Thyroid gland (tissue), 4 donors: ENCODE results near the gene ADARB1. TPM values are rescaled to one million over a fixed set of nuclear protein-coding genes. Genes with fewer than 3 reads are reported as not detected.

Experiments used
- DNase-seq, 2 donors: peaks; one replicate each; pipeline ENCODE4 v3.0.0-alpha.2; 2019
- H3K27ac ChIP-seq, 3 donors: fragments of 200-600 bp; sonication (generic); 1 replicate in 2 of 3; 2 replicates in 1 of 3; pipeline ENCODE4 v1.5.1; 2016 to 2019; ENCODE audit warnings: mild to moderate bottlenecking in 1 of 3, moderate library complexity in 1 of 3
- H3K27me3 ChIP-seq: fragments of 200-600 bp; sonication (generic); one replicate; pipeline ENCODE4 v1.5.1; 2019
- H3K36me3 ChIP-seq, 2 donors: fragments of 200-600 bp; sonication (generic); one replicate each; pipeline ENCODE4 v1.5.1; 2016 to 2019
- H3K4me1 ChIP-seq, 2 donors: fragments of 200-600 bp; sonication (generic); one replicate each; pipeline ENCODE4 v1.5.1; 2017 to 2019
- H3K4me3 ChIP-seq, 3 donors: fragments of 200-600 bp; sonication (generic); replicated peaks in 1 of 3; 1 replicate in 2 of 3; 2 replicates in 1 of 3; pipeline ENCODE4 v1.5.1; 2016; ENCODE audit warnings: mild to moderate bottlenecking in 1 of 3
- H3K9me3 ChIP-seq: fragments of 200-600 bp; sonication (generic); one replicate; pipeline ENCODE4 v1.5.1; 2017
- POLR2A ChIP-seq, 2 donors: fragments of 450-650 bp; IDR thresholded peaks; one replicate each; pipeline ENCODE4 v1.6.1; 2017; ENCODE audit warnings: antibody characterized with exemption in 2 of 2, mild to moderate bottlenecking in 2 of 2, moderate library complexity in 1 of 2
- WGBS, 2 donors: methylation state at CpG; one replicate each; pipeline ENCODE4 v1.1.5; 2017; 5-methylcytosine and 5-hydroxymethylcytosine counted together
- intact Hi-C: fragments of 100-400 bp; cut with DNase I; formaldehyde crosslinking; loops from one replicate; pipeline ENCODE4 v1.15.1; 2023
- total RNA-seq, 4 donors: library from RNA; depleted of rRNA; stranded (reverse); fragments of >200 nt; gene quantifications; one replicate each; pipeline ENCODE4 v1.2.3, GENCODE V29; 2016
- TF ChIP-seq, protein P1 (sequence below), 6 experiments: fragments of 200-600 bp in 3 of 6; fragments of 450-650 bp in 3 of 6; sonication (generic) in 3 of 6; IDR thresholded peaks; one replicate each; pipeline ENCODE4 v1.5.1; 2016 to 2019; ENCODE audit warnings: antibody characterized with exemption in 6 of 6, mild to moderate bottlenecking in 2 of 6, inconsistent platforms in 1 of 6, moderate library complexity in 1 of 6

Gene ADARB1
- total RNA-seq, 4 donors from 2014 or later, result 5.0 to 20.2 (median 10.1) TPM

DNA sequence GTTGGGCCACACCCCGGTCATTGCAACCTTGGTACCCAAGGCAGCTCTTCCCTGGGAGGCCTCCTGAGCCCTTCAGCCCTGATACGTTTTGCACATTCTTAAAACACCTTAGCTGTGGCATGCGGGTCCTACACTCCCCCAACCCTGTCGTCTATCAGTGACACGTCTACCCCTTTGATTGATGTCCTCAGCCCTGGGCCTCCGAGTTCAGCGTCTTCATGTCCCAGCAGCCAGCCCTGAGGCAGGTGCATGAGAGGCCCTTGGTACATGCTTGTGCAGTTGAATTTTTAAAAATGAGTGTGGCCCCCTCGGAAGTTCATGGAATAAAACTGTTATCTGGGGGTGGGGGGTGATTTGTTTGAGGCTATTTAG, 38.9 kb upstream of the ADARB1 start:
- no peak overlapping the region for H3K27ac ChIP-seq
- 87 to 92% methylated on average over 7 to 8 of the region's 8 CpGs for WGBS, 2 donors
- H3K4me1 ChIP-seq, result peaks cover 0 to 16% of the 10 kb centered on the region in 2 donors
- intact Hi-C loops, result no loop called here
- no peak overlapping the region for H3K4me3 ChIP-seq
- no peaks in the 10 kb centered on the region for H3K27me3 ChIP-seq
- no peaks in the 10 kb centered on the region for H3K36me3 ChIP-seq
- H3K9me3 ChIP-seq, result no peaks in the 10 kb centered on the region
- no peak for DNase-seq
- TF ChIP-seq, protein P1, sequence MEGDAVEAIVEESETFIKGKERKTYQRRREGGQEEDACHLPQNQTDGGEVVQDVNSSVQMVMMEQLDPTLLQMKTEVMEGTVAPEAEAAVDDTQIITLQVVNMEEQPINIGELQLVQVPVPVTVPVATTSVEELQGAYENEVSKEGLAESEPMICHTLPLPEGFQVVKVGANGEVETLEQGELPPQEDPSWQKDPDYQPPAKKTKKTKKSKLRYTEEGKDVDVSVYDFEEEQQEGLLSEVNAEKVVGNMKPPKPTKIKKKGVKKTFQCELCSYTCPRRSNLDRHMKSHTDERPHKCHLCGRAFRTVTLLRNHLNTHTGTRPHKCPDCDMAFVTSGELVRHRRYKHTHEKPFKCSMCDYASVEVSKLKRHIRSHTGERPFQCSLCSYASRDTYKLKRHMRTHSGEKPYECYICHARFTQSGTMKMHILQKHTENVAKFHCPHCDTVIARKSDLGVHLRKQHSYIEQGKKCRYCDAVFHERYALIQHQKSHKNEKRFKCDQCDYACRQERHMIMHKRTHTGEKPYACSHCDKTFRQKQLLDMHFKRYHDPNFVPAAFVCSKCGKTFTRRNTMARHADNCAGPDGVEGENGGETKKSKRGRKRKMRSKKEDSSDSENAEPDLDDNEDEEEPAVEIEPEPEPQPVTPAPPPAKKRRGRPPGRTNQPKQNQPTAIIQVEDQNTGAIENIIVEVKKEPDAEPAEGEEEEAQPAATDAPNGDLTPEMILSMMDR (IDR thresholded peaks at IDR 0.05), result no peak
- no peak for TF ChIP-seq POLR2A (IDR thresholded peaks at IDR 0.05)

DNA sequence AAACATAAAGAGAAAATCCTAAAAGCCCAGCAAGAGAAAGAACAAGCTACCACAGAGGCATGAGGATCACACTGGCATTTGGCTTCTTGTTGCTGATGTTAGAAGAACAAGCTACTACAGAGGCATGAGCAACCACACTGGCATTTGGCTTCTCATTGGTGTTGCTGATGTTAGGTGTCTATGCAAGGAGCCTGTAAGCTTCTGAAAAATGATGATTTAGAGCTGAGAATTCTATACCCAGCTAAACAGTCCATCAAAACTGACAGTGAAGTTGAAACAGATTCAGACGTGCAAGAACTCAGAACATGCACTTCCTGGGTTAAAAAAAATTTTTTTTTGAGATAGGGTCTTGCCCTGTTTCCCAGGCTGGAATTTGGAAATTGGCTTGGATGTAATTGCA, 37.8 kb upstream of the ADARB1 start:
- Histone ChIP-seq H3K36me3 (no peaks in the 10 kb centered on the region), H3K9me3 (no peaks in the 10 kb centered on the region), H3K4me1 (peaks cover 0 to 10% of the 10 kb centered on the region in 2 donors), H3K27me3 (no peaks in the 10 kb centered on the region), H3K4me3 (no peak overlapping the region), H3K27ac (no peak overlapping the region)
- TF ChIP-seq, protein P1 (IDR thresholded peaks at IDR 0.05), result no peak
- TF ChIP-seq POLR2A (IDR thresholded peaks at IDR 0.05), result no peak
- WGBS, 2 donors, result 75 to 86% methylated on average over 1 of the region's 1 CpG
- no peak for DNase-seq
- intact Hi-C loops, result no loop called here

DNA sequence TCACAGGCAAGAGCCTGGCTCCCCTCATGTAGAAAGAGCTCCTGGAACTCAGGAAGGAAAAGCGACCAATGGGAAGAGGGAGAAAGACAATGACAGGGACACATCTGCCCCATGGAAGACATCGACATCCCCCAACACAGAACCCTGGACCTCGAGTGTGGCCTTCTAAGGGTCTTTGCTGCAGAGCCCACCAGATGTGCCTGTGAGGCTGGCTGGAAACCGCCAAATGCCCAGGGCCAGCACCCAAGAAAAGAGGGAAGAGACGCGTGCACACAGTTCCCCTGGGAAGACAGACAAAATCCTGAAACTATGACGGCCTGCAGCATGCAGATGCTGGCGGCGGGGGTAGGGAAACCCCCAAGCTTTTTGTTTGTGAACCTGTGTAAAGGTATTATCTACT, 36.4 kb upstream of the ADARB1 start:
- no peaks in the 10 kb centered on the region for H3K9me3 ChIP-seq
- WGBS, 2 donors, result 89 to 91% methylated on average over 9 of the region's 9 CpGs
- intact Hi-C loops, result no loop called here
- no peak for DNase-seq
- H3K27me3 ChIP-seq, result no peaks in the 10 kb centered on the region
- no peaks in the 10 kb centered on the region for H3K36me3 ChIP-seq
- H3K4me3 ChIP-seq, result no peak overlapping the region
- TF ChIP-seq, protein P1 (IDR thresholded peaks at IDR 0.05), result no peak
- no peak for TF ChIP-seq POLR2A (IDR thresholded peaks at IDR 0.05)
- H3K4me1 ChIP-seq, result peaks cover 0 to 10% of the 10 kb centered on the region in 2 donors
- H3K27ac ChIP-seq, result no peak overlapping the region

DNA sequence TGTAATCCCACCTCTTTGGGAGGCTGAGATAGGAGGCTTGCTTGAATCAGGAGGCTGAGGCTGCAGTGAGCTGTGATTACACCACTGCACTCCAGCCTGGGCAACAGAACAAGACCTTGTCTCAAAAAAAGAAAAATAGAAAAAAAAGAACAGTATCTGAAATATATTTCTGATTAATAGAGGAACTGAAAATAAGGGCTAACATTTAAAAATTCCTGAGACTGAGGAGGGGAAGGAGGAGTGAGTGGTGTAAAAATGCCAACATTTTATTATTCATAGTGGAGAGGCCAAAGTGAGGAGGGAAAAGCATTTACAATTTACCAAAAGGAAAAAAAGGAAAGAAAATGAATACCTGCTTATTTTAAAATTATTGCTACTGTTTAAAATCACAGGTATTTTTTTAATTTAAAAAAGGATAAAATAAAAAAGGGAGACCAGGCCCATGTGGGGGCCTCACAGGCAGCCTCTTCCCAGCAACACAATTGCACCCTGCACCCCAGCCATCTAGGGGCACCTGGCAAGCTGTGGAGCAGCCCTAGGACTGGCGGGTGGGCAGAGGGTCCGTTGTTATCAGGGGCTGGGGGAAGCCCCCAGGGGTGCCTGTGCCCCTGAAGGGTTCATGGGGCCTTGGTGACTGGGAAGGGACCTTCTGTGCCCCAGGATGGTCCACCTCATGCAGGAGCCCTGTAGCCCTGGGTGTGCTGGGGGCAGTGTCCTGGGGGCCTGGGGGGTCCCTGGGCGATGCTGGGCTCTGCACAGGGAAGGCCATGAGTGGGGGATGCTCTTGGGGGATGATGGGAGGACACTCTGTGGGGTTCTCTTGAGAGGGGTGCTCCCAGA, 34.8 kb upstream of the ADARB1 start:
- no peaks in the 10 kb centered on the region for H3K9me3 ChIP-seq
- DNase-seq, result no peak
- no peak overlapping the region for H3K4me3 ChIP-seq
- no peak overlapping the region for H3K27ac ChIP-seq
- H3K4me1 ChIP-seq, result peaks cover 0 to 10% of the 10 kb centered on the region in 2 donors
- WGBS, 2 donors, result 84 to 100% methylated on average over 2 to 3 of the region's 3 CpGs
- H3K27me3 ChIP-seq, result no peaks in the 10 kb centered on the region
- intact Hi-C loops, result no loop called here
- no peak for TF ChIP-seq POLR2A (IDR thresholded peaks at IDR 0.05)
- TF ChIP-seq, protein P1 (IDR thresholded peaks at IDR 0.05), result no peak
- H3K36me3 ChIP-seq, result no peaks in the 10 kb centered on the region

DNA sequence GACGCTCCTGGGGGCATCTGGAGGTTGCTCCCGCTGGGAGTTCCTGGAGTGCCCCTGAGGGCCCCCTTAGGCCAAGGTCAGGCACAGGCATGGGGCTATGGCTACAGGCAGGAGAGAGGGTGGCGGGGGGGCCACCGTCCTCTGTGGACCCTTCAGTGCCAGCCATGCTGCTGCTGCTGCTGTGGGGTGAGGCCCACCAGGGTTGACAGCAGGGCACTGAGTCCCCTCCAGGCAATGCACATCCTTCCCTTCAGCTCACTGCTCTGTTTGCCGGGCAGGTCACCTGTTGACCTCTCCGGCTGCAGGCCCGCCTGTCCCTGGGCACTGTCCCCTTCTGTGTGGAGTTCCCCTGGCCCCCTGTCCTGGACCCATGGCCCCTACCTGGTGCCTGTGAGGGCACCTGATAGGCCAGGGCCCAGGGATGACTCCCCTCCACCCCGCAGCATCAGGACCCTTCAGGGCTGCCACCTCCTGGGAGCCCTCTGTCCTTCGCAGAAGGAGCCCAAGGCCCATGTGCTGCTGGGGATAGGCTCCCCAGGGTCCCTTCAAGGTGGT, 34.1 kb upstream of the ADARB1 start:
- WGBS, 2 donors, result 94 to 97% methylated on average over 6 to 9 of the region's 9 CpGs
- Histone ChIP-seq H3K27me3 (no peaks in the 10 kb centered on the region), H3K4me1 (peaks cover 0 to 10% of the 10 kb centered on the region in 2 donors), H3K36me3 (no peaks in the 10 kb centered on the region), H3K27ac (peak overlapping the region in 1 of 3 donors; percentile 7), H3K4me3 (no peak overlapping the region), H3K9me3 (no peaks in the 10 kb centered on the region)
- intact Hi-C loops, result no loop called here
- no peak for TF ChIP-seq POLR2A (IDR thresholded peaks at IDR 0.05)
- TF ChIP-seq, protein P1 (IDR thresholded peaks at IDR 0.05), result no peak
- no peak for DNase-seq
